Measurements from ENCODE around the gene CENPVL2.
A peak's percentile ranks its signal among the peaks of the same experiment; 100 is the strongest.
"Not testable (repeated sequence)": the region's sequence is repeated elsewhere in the genome, so short reads cannot be mapped to it uniquely, and the experiment has no call there.

CENPVL2 gene

GRCh38 chrX:51682720-51683062 lies at the start of gene CENPVL2:
Gene CENPVL2 (minus strand): TSS chrX:51682831. CDS start chrX:51682831, 0 bp downstream.
- not testable (repeated sequence) for ATAC-seq, DNase-seq

- ATAC-seq (no peak), DNase-seq (no peak)
Measured at GRCh38 chrX:51728202-51728601, 45.6 kb upstream of the CENPVL2 start.

GRCh38 chrX:51712943-51713647 lies 30.5 kb upstream of the CENPVL2 start:
- not testable (repeated sequence) for DNase-seq
- peak; percentile 19 for ATAC-seq

GRCh38 chrX:51710277-51711164 lies 27.9 kb upstream of the CENPVL2 start, which contains the start of gene CENPVL1:
Gene CENPVL1 (plus strand): TSS chrX:51710512. CDS start chrX:51710512, 0 bp downstream.
- not testable (repeated sequence) for DNase-seq, ATAC-seq

GRCh38 chrX:51697397-51697796 lies 14.8 kb upstream of the CENPVL2 start:
- DNase-seq (no peak), ATAC-seq (no peak)

DNA sequence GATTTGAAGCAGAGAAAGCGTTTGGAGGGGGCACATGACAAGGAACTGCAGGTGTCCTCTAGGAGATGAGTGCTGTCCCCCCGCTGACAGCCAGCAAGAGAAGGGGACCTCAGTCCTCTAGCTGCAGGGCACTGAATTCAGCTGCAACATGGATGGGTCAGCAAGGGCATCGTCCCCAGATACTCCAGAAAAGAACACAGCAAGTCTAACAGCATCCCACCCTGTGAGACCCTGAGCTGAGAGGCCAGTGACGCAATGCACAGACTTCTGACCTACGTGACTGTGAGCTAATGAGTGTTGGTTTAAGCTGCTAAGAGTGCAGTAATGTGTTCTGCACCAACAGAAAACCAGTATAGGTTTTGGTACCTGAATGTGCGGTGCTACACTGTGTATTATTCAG lies 11.6 kb upstream of the CENPVL2 start:
- ATAC-seq: no peak
- no peak for DNase-seq

GRCh38 chrX:51681808-51682719 lies 567 bp downstream of the CENPVL2 start:
- ATAC-seq, DNase-seq: not testable (repeated sequence)

- not testable (repeated sequence) for DNase-seq
Measured at GRCh38 chrX:51679689-51680433, 2.8 kb downstream of the CENPVL2 start.

DNA sequence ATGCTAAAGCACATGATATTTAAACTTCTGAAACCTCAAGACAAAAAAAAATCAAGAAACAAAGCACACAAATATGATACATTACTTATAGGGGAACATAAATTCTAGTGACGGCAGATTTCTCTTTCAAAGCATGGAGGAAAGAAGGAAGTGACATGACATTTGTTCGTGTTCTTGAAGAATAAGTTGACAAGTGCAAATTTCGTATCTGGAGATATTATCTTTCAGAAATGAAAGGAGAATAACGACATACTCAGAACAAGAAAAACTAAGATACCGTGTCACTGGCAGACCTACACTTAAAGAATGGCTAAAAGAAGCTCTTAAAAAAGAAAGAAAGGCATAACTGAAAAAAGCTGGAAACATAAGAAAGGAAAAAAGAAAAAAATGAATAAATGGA lies 16.6 kb downstream of the CENPVL2 start:
- ATAC-seq (no peak), DNase-seq (no peak)

More at GRCh38 chrX:51679689-51680433, 2.8 kb downstream of the CENPVL2 start:
- ATAC-seq: peak; percentile 9

- ATAC-seq: no peak
- no peak for DNase-seq
Measured at GRCh38 chrX:51643377-51643776, 39.3 kb downstream of the CENPVL2 start.

DNA sequence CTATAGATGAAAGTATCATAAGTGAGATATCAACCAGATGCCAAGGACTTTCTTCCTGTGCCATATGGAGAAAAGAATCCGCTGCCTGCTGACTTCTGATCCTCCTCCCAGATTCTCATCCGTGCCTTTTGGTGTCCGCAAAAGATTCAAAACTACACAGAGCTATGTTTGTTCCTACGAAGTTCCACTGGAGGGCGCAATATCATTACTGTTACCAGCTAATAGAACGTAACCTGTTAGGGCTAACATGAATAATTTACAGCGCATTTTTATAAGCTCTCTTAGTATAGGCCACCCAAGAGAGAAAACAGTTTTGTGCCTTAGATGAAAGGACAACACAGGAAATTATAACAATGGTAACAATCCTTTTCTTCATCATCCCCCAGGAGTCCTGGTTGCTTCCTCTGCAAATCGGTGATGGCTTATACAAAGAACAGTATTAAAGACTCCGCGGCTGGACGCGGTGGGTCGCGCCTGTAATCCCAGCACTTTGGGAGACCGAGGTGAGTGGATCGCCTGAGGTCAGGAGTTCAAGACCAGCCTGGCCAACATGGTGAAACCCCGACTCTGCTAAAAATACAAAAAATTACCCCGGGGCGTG lies 41.1 kb downstream of the CENPVL2 start:
- DNase-seq (no peak), ATAC-seq (no peak)

DNA sequence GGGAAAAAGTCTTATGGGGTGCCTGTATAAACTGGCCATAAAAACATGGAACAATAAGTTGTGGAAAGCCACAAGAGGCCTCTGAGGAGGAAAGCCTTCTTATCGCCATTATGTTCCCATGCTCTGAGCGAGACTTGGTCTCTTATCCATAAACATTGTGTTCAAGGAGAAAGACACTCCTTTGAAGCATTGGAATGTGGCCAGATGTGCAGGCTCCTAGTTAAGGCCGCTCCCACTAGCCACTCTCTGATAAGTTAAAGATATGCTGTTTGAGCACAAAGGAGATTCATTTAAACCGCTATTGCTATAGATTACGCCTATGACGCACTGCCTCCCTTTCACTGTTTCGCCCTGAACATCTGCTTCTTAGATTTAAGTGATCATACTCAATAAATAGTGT lies 46.1 kb downstream of the CENPVL2 start:
- DNase-seq: not testable (repeated sequence)

More for the DNA sequence above, 46.1 kb downstream of the CENPVL2 start:
- not testable (repeated sequence) for ATAC-seq
